Activated effector memory CD4-positive, alpha-beta T cell treated with anti-CD3 and anti-CD28 coated beads, Interleukin-2, amount 50 U/mL, for 16 hours (primary cell): ENCODE data around the gene THOC1.
"Not testable (repeated sequence)": the region's sequence is repeated elsewhere in the genome, so short reads cannot be mapped to it uniquely, and the experiment has no call there.

ENCODE experiments used
- DNase-seq: peaks from one replicate; pipeline ENCODE4 v3.0.0-alpha.2; 2020

The THOC1 gene, protein sequence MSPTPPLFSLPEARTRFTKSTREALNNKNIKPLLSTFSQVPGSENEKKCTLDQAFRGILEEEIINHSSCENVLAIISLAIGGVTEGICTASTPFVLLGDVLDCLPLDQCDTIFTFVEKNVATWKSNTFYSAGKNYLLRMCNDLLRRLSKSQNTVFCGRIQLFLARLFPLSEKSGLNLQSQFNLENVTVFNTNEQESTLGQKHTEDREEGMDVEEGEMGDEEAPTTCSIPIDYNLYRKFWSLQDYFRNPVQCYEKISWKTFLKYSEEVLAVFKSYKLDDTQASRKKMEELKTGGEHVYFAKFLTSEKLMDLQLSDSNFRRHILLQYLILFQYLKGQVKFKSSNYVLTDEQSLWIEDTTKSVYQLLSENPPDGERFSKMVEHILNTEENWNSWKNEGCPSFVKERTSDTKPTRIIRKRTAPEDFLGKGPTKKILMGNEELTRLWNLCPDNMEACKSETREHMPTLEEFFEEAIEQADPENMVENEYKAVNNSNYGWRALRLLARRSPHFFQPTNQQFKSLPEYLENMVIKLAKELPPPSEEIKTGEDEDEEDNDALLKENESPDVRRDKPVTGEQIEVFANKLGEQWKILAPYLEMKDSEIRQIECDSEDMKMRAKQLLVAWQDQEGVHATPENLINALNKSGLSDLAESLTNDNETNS

DNA sequence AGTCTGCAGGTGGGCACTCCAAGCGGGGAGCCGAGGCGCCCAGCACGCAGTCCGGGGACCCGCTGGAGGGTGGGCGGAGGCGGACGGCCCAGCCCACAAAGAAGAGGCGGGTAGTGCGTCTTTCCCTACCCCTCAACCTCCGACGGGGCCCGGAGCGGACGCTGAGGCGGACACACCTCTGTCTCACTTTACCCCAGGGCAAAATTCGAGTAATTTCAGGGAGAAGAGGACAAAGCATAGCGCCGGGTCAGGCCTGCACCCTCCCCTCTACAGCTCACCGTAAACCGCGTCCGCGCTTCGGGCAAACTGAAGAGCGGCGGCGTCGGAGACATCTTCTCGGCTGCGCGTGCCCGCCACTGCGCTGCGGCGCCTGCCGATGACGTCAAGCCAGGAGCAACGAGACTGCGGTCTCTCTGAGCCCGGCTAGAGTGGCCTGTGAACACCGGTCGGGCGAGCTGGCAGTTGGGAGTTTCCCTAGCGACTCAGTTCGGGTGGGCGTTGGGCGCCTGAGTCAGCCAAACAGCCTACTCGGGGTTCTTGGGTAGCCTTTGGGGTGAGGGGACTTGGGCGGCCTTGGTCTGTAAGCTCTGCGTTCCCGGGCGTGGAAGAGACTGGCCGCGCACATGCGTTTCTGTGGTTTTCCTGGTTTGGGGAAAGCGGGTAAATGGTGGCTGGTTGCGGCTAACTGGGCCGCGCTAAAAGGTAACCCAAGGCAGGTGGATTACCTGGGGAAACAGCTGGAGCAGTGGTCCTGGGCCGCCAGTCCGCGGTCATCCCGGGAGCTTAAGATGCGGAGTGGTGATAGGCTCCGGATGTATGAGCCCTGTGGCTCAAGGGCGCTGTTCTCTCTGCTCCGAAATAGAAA is at the start of gene THOC1:
Gene THOC1 (minus strand): TSS at position 360 of the 865 bp plus-strand sequence. CDS start 28 bp downstream, at position 332.
- DNase-seq, result peak; percentile 98

DNA sequence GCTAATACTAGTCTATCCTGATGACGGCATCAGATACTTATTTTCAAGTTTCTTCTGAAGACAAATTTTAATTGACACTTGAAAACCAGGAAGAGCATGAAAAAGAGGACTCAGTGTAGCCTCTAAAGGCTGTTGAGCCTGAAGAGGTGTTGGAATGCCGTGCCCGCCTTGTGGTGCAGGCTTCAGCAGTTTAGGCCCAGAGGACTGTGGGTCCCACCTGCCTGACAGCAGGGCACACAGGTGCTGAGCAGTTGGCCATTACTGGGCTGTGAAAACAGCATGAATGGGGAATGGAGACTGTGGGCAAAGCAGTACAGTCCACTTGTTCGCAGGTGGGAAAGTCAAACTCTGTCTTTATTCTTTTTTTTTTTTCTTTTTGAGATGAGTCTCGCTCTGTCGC is 49.8 kb upstream of the THOC1 start:
- DNase-seq, result no peak

DNA sequence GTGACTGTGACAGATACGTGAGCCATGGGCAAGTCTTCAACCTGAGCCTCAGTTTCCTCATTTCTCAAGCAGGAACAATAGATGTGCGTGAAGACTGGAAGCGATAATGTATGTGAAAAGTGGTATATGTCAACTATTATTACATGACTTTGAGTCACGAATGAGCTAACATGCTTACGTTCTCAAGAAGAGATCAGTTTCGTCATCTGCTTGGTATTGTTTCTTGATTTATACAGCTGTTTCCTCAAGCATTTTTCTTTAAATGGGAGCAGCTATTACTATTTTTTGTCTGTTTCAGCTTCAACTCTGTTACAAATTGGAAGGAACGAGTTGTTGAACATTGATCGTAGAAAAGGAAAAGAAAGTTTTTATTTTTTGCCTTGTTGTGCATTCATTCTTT is 48.5 kb upstream of the THOC1 start:
- DNase-seq, result no peak

DNA sequence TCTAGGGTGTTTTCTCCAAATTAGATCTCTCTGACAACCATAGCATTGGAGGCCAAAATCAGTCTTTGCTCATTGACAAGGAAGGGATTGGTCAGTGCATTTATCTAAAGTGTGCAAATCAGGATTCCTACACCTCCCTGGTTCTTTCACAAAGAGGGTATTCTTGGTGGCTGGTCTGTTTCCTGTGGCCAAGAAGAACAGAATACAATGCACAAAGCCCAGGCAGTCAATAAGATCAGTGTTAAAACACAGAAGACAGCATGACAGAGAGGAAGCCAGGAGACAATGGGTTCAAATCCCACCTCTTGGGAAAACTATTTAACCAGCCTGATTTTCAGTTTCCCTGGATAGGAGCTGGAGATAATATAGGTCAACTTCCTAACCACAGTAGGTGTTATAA is 46.1 kb upstream of the THOC1 start:
- DNase-seq, result no peak

DNA sequence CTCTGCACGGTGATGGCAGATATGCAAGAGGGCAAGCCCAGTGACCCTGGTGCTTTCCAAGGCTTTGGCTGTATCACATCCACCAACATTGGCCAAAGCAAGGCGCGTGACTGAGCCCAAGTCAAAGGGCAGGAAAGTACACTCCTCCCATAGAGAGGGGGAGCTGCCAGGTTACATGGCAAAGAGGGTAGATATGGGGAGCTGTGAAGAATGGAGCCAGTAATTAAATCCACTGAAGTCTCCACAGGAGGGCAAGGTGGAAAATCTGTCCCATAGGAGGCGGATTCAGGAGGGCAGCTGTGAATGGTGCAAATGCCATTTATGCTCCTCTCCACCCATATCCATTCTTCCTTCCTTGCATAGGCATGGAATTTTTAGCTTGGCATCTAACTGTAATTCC is 44.6 kb upstream of the THOC1 start:
- no peak for DNase-seq

DNA sequence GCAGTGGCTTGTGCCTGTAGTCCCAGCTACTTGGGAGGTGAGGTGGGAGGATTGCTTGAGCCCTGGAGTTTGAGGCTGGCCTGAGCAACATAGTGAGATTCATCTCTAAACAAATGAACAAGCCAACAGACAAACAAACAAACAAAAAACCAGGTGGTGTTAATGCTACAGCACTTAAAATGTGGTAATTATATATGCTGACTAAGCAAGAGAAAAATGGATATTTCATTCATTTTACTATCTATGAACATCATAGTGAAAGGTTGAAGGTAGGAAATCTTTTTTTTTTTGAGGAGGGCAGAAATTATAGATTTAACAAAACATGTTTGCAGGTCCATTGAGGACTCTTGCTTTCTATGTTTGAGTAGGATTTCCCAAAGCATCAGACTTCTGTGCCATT is 42.2 kb upstream of the THOC1 start:
- no peak for DNase-seq

DNA sequence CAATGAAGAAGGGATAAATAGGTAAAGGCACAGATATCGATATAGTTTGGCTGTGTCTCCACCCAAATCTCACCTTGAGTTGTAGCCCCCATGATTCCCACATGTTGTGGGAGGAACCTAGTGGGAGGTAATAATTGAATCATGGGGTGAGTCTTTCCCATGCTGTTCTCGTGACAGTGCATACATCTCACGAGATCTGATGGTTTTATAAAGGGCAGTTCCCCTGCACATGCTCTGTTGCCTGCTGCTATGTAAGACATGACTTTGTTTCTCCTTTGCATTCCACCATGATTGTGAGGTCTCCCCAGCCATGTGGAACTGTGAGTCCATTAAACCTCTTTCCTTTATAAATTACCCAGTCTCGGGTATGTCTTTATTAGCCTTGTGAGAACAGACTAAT is 40.2 kb upstream of the THOC1 start:
- DNase-seq, result not testable (repeated sequence)

DNA sequence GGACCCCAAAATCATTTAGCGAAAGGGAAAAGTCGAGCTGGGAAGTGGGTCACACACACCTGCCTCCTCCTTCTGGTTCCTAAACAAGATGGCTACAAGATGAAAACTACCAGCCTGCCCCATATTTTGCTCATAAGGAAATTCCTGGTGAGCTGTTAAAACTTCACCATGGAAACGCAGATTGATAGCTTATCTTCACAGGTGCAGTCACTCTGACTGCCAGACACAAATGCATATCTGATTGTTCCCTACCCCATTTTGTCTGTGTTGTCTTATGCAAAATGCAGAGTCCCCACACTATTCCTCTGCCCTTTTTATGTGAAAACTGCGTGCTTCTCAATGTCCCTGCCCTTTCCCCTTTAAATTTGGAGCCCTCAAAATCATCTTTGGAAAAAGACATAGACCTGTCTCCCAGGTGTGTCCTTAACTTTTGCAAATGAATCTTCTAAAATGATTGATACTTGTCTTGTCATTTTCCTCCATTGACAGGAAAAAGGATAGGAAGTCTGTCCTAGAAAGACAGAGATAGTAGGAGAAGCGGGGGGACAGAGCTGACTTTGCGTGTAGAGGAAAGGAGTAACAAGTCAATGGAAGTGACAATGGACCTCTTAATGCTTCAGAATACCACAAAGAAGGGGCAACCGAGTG is 38.9 kb upstream of the THOC1 start:
- DNase-seq, result no peak

DNA sequence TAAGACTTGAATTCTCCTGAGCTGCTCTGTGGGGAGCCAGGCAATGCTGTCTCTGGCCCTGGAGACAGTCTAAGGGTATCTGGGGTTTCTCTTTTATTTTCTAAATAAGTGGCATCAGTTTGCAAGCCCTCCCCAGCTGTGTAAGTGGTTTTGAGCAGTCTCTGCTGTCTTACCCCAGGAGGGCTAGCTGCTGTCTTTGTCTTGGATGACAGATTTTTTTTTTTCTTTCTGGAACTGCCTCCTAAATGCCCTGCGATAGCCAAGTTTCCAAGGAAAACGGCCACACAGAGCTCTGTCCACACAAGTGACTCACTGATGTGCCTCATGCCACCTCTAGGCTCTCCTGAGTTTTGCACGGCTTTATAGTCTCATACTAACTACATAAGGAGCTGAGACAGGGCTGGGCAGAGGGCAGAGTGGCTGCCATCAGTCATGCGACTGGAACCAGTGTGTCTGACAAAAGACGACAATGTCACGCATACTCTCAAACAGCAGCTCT is 37.2 kb upstream of the THOC1 start:
- no peak for DNase-seq

DNA sequence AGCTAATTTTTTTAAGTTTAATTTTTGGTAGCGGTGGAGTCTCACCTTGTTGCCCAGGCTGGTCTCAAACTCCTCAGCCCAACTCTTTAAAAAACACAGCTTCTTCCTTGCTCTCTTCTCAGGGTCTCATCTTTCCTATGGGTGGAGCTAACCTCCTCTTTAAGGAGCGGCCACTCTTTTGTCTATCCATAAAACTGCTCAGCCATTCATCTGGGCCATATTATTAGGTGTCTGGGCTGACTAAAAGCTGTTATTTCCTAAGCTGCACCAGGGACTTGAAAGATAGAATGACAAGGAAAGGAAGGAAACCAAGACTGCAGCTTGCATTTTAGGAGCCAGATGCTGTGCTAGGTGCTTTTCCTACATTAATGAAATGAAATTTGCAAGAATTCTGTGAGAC is 35.8 kb upstream of the THOC1 start:
- no peak for DNase-seq

DNA sequence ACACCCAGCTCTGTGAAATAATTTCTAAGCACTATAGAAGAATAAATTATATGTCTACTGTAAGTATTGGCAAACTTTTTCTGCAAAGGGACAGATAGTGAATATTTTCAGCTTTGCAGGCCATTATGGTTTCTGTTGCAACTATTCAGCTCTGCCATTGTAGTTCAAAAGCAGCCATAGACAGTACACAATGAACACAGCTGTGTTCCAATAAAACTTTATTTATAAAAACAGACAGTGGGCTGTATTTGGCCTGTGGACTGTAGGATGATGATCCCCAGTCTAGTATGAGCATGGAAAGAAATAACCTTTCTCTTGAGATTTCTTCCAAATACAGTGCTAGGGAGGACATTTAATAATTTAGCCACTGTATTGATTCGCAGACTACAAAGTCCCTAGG is 35.2 kb upstream of the THOC1 start:
- DNase-seq, result no peak

DNA sequence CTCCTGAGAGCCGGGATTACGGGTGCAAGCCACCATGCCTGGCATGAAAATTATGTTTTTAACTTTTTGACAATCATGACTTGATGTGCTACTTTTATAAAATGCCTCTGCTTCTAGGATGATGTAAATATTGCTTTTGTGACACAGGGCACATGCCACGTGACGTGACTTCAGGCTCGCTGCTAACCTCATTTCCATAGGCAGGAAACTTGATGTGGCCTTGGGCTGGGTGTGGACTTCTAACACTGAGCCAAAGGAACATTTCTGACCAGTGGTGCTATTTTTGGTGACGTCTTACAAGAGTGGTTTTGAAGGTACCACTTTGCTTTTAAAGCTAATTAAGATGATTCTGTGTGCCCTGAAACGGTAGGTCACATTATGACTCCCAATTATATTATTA is 34.2 kb upstream of the THOC1 start:
- no peak for DNase-seq

DNA sequence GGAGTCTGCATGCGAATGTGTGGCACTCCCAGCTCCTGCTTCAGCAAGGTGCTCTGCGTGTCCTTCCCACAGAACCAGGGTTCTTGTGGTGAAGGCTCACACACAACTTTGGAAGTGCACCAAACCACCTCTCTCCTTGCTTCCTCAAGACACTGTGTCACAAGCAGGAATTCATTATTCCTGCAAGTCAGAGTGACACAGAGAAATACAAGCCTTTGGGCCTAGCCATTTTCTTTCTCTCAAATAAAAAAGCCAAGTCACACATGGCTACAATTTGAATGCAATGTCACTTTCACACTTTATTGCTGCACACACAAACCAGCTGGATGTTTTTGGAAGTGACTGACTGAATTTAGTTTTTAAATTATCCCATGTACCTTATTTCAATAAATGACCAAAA is 30.1 kb upstream of the THOC1 start:
- no peak for DNase-seq

DNA sequence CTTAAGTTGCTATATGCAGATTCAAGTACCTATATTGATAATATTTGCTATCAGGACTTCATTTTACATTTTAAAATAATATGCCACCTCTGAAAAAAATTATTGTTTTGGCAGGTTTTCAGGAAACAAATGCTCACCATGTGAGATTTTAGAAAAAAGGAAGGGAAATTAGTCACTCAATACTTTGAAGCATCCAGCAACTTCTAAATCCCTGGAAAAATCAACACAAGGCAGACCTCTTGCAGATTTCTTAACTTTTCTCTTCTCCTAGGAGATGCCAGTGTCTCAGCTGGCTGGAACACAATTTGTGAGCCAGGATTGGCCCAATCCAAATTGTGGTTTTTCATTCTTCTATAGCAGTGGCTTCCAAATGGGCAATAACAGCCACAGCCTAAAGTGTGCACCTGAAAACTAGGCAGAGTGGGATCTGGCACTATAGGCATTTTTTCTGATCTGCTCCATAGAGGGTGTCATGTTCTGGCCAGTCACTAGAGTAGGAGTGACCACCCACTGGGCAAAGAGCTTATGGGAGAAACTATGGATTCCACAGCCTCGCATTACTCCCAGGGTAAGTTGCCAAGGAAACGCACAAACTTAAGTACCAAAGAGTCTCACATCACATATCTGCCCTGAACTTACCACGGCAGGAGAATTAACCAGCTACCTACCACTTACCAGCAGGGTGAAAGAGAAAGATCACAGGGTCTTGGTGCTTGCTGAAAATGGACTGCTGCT is 28.1 kb upstream of the THOC1 start:
- no peak for DNase-seq

DNA sequence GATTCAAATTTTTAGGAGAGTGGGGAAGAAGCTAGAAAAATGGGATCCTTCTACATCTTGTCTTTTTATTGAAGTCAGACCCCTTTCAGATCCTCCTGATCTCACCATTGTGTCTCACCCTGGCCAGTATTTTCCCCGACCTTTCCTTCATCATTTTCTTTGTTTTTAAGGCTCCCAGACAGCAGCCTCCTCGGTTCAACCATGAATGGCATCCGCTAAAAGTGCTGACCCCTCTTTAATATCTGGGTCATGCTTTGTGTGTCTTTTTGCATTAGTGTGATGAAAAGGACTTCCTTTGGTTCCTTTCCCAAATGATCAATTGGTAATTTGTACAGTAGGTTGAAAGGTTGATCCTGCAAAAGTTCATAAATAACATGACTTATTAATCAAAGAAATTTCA is 26.7 kb upstream of the THOC1 start:
- no peak for DNase-seq

DNA sequence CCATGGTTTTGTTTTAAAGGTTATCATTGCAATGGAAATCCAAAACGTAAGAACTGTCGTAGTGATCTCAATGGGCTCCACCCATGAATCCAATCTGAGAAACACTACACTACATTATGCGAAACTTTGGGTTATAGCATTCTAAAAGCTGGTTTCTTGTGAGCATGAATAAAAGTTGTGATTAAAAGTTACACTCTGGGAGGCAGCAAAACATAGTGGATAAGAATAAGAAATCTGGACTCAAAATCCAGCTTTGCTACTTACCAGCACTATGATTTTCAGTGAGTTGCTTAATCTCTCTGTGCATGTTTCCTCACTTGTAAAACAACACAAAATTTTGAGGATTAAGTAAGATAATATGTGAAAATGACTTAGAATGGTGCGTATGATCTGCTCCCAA is 25.7 kb upstream of the THOC1 start:
- no peak for DNase-seq

DNA sequence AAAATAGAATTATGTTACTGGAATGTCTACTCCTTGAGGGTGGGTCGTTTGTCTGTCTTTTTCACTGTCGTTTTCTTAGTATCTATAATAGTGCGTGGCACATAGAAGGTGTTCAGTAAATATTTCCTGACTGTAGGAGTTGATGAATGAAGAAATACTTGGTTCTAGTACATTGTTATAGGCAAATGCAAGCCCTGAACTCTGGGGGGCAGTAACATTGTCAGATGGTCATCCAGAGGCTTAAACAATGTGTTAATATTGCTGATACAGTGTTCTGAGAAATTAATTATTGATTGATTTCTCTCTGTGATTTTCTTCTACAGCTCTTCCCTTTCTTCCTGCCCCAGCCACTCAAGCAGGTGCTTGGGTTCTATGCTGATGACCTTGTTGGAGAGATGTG is 24.4 kb upstream of the THOC1 start:
- no peak for DNase-seq

DNA sequence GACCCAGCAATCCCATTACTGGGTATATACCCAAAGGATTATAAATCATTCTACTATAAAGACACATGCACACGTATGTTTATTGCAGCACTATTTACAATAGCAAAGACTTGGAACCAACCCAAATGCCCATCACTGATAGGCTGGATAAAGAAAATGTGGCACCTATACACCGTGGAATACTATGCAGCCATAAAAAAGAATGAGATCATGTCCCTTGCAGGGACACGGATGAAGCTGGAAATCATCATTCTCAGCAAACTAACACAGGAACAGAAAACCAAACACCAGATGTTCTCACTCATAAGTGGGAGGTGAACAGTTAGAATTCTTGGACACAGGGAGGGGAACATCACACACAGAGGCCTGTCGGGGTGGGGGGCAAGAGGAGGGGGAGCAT is 22.1 kb upstream of the THOC1 start:
- DNase-seq, result not testable (repeated sequence)

DNA sequence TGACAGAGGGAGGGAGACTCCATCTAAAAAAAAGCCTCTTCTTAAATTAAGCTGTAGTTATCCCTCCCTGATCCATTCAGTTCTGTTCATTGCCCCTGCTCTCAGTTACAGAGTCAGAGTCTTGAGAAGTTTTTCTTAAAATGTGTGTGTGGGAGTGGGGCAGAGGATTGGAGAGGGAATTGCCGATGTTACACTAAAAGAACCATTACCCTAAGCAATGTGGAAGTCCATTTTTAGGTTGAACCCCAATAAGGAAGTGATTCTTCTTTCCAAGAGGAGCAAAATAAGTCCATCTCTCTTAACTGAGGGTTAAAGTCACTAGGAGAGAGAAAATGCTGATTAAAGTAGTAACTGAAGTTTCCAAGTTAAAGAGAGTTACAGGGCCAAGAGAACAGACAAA is 21.2 kb upstream of the THOC1 start:
- DNase-seq, result no peak

DNA sequence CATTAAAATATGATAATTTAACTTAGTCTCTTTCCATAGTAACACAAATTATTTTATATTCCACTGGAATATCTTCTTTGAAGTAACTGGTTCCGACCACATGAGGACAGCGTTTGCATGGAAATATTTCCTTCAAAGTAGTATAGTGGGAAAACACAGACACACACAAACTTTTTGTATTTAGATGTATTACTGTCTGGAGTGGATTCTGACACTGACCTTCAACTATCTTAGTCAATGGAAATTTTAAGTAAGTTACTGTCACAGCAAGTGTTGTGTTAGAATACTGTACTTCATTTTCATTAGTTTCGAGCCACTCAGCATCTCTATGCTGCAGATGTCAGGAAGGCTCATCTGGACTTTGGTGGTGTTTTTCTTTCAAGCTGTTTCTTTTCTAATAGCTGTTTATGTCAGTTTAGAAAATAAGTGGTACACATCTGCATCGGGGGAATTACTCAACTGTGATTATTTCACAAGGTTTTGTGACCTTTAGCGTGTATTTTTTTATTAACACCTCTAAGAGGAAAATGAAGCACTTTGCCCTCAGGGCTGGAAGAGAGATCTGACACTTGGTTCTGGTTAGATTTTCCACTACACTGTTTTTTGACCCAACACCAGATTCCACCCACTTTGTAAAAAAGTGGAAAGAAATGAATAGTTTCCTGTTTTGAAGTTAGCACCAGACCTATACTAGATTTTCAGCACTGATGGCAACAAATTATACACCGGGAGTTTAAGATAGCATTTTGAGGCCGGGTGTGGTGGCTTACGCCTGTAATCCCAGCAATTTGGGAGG is 18.9 kb upstream of the THOC1 start:
- DNase-seq, result no peak

DNA sequence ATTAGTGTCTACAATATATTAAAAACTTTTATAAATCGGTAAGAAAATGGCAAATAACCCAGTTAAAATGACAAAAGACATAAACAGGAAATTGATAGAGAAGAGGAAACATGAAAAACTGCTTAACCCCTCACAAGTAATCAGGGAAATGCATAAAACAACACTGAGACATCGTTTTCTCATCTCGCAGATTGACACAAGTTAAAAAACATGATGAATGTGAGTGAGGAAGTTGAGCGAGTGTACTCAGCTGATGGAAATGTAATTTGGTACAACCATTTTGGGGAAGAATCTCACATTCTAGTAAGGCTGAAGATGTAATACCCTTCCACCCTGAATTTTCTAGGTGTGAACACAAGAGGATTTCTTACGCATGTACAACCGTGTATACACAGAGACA is 18.0 kb upstream of the THOC1 start:
- no peak for DNase-seq
